HAP-1 (cell line): ENCODE measurements around the gene COMP.

ENCODE experiments used
- DNase-seq, 2 experiments: peaks; one replicate each; pipeline ENCODE4 v3.0.0-alpha.2; 2016 to 2020; ENCODE audit warnings: low spot score in 2 of 2
- H3K27me3 ChIP-seq: fragments of 250-450 bp; sonication (Bioruptor Pico); 2 replicates; pipeline ENCODE4 v1.5.1; 2020; ENCODE audit warnings: low read depth, mild to moderate bottlenecking, moderate library complexity
- H3K36me3 ChIP-seq: fragments of 250-450 bp; sonication (Bioruptor Pico); replicated peaks from 2 replicates; pipeline ENCODE4 v1.5.1; 2020; ENCODE audit warnings: mild to moderate bottlenecking
- H3K4me1 ChIP-seq: fragments of 250-450 bp; sonication (Bioruptor Pico); 2 replicates; pipeline ENCODE4 v1.5.1; 2020; ENCODE audit warnings: mild to moderate bottlenecking
- H3K4me3 ChIP-seq: fragments of 250-450 bp; sonication (Bioruptor Pico); 2 replicates; pipeline ENCODE4 v1.5.1; 2020; ENCODE audit warnings: mild to moderate bottlenecking, moderate library complexity
- H3K9me3 ChIP-seq: fragments of 250-450 bp; sonication (Bioruptor Pico); 2 replicates; pipeline ENCODE4 v1.5.1; 2020; ENCODE audit warnings: mild to moderate bottlenecking, moderate library complexity
- in situ Hi-C: fragments of 300-500 bp; cut with MboI; formaldehyde crosslinking; loops from 3 replicates; pipeline ENCODE4 v1.14.3; 2020; ENCODE audit warnings: low sequenced_read_pairs, inconsistent platforms, mixed read lengths

The COMP gene

DNA sequence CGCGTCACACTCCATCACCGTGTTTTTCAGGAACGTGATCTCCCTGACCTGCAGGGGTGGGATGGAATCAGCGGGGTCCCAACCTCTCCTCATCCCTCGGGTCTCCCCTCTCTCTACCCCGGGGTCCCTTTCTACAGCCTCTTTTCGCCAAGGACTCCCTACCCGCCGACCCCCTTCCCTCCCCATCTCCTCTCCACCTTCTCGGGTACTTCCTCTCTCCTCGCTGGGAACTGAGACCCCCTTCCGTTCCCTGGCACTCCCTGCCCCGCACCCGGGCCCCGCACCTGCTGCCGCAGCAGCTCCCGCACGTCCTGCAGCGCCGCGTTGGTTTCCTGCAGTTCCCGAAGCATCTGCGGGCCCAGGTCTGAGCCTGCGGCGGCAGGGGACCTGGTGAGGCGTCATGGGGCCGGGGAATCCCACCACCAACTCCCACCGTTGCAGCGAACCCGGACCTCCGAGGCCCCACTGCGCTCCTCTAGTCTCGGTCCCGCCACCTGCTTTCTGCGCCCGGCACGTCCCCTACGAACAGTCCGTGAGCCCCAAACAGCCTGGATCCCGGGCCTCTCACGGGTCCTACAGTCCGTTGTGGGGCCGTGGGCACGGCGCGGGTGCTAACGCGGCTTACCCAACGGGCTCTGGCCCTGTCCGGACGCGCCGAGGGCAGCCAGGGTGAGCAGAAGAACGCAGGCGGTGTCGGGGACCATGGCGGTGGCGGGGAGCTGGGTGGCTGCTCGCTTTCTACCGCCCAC is at the start of gene COMP:
TSS of gene COMP (minus strand) at position 740 of the 749 bp plus-strand sequence. CDS start at position 704, 36 bp downstream.
- Histone ChIP-seq H3K36me3 (no peaks in the 10 kb centered on the region), H3K9me3 (peaks cover 3% of the 10 kb centered on the region; the same call in 1 of the 2 replicates), H3K4me1 (peaks cover 6% of the 10 kb centered on the region), H3K27me3 (peaks cover 17% of the 10 kb centered on the region), H3K4me3 (peak within 1 kb of the TSS; percentile 35)
- no peak for DNase-seq
- in situ Hi-C loops = no loop called here

DNA sequence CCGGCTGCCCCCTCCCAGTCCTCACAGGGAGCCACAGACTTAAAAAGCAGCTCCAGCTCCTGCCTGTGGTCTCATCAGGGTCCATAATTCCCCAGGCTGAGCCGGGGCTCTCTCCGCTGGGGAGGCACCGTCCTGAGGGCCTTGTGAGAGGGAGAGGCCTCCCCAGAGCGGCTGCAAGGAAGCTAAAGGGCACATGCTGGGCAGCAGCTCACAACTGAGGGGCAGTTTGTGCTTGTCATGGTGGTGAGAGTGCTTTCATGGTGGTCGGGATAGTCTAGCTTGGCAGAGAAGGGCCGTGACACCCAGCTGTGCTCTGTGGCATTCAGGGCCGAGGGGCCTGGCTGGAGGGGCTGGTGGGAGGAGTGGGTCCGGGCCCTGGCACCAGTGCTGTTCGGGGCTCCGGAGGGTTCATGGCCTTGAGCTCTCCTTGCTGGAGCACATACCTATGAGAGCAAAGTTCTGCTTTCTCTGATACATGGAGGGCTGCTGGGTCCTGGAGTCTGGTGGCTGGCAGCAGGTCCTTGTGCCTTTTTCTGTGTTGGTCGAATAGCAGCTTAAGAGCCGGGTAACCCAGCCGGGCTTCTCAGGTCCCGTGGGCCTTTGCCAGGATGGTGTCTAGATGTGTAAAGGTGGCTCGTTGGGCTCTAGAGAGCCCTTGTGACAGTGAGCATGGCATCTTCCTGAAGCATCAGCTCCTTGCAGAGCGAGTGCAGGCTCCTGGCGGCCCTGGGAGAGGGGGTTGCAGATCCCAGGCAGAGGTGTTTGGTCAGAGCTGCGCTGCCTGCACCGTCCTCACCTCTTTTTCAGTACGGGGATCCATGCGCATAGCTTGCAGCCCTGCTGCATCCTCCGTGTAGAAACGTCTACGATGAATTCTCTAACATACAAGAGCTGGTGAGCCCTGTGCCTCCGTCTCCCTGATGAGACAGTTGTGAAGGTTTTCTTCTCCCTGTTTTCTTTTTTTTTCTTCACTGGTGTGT is 49.5 kb upstream of the COMP start:
- DNase-seq = no peak
- H3K27me3 ChIP-seq = no peaks in the 10 kb centered on the region
- H3K36me3 ChIP-seq = peaks cover 33% of the 10 kb centered on the region
- in situ Hi-C loops = no loop called here
- H3K9me3 ChIP-seq = no peaks in the 10 kb centered on the region
- no peak overlapping the region for H3K4me3 ChIP-seq
- H3K4me1 ChIP-seq = no peaks in the 10 kb centered on the region; the same call in 1 of the 2 replicates

DNA sequence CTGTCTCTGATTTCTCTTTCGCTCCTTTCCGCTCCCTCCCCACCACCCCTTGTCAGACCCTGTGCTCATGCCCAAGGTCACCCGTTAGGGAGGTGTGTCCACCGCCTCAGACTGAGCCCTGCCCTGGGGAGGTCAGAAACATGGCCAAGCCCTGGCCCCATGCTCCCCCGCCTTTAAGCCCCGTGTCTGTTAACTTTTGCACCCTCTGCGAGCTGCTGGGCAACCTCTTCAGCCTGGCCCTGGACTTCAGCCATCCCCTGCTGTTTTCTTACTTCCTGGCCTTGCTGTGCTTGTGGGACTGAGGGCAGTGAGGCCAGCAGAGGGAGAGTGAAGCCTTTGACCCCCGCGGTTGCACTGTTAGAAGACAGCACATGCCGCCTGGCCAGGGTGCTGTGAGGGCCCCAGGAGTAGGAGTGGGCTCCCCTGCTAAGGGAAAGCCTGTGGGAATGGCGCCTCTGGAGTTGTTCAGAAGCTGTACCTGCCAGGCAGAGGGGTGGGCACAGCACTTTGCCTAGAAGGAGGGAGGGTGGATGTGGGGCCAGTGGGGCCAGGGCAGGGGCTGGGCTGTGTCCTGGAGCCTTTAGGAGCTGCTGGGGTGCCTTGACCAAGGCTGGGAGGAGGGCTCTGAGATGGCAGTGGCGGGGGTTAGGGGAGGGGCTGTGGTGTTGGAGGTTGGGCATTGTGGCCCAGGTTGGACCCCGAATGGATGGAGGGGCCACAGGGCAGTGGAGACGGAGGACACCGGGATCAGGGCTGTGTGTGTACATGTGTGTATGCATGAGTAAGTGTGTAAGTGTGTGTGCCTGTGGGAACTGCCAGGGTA is 48.6 kb upstream of the COMP start:
- no peak overlapping the region for H3K4me3 ChIP-seq
- no peak for DNase-seq
- peaks cover 3% of the 10 kb centered on the region for H3K4me1 ChIP-seq
- no peaks in the 10 kb centered on the region for H3K27me3 ChIP-seq
- in situ Hi-C loops = no loop called here
- peaks cover 42% of the 10 kb centered on the region for H3K36me3 ChIP-seq
- H3K9me3 ChIP-seq = no peaks in the 10 kb centered on the region

DNA sequence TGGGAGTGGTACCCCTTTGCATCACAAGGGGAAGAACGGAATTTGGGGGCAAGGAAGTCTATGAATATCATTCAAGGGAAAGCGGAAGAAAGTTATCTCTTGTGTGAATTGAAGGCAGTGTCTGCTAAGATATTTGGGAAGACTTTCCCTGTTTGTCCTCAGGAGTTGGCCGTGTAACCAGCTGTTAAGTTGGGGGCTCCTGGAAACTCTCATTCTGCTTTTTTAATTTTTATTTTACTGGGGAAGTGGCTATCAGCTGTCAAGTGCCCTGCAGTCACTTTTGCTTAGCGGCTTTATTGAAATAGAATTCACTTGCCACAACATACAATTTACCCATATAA is 43.5 kb upstream of the COMP start:
- Histone ChIP-seq H3K27me3 (no peaks in the 10 kb centered on the region), H3K4me3 (peak overlapping the region; percentile 80), H3K36me3 (peaks cover 47% of the 10 kb centered on the region), H3K4me1 (peaks cover 10% of the 10 kb centered on the region), H3K9me3 (no peaks in the 10 kb centered on the region)
- no peak for DNase-seq
- in situ Hi-C loops = no loop called here

DNA sequence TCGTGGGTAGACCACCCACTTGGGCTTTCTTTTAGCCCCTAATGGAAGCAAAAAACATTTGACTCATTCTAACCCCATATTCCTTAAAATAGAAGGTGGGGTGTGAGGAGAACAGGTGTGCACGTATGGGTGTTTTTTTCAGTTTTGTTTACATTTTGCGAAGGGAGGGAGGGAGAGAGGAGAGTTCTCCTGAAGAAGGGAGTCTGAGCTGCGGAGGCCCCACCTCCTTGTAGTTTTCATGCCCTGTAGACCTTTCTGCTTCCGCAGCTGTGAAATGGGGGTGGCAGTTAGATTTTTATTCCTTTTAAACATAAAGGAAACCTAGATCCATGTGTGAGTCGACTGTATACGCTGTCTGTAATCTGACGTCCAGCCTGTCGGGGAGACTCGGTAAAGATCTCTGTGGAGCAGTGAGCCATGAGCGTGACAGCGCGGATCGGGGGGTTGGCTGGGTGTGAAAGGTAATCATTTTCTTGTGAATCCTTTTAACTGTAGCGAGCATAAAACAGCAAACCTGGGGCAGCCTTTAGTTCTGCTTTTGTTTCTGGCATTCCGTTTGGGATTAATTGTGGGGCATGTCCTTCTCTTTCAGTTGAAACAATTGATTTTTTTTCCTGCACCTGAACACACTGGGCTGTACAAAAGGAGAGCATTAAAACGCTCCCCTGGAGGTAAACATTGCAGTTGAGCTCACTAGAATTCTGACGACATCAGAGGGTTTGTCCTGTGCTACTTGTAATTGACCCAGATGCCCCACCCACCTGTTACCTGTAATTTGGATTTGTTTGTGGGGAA is 42.9 kb upstream of the COMP start:
- in situ Hi-C loops = no loop called here
- peaks cover 10% of the 10 kb centered on the region for H3K4me1 ChIP-seq
- peak; percentile 64 to 69 for DNase-seq

DNA sequence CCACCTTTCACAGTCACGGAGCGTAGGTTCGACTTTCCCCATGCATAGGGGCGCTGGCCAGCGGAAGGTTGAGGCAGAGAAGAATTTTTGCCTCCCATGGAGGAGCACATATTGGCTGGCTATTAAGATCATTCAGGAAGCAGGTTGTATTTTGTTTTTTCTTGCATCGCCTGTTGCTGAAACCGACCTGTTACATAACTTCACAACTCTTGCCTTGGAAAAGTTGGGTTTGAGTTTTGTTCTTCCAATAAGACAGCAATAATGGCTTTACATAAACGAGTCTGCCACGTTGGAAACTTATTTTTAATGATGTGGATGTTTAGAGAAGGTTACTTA is 42.0 kb upstream of the COMP start:
- H3K36me3 ChIP-seq = peaks cover 34% of the 10 kb centered on the region
- no peaks in the 10 kb centered on the region for H3K9me3 ChIP-seq
- in situ Hi-C loops = no loop called here
- H3K4me3 ChIP-seq = peak overlapping the region; percentile 80
- DNase-seq = no peak
- H3K4me1 ChIP-seq = peaks cover 10% of the 10 kb centered on the region
- no peaks in the 10 kb centered on the region for H3K27me3 ChIP-seq

More for the DNA sequence above, 42.9 kb upstream of the COMP start:
- H3K9me3 ChIP-seq = no peaks in the 10 kb centered on the region
- H3K36me3 ChIP-seq = peaks cover 42% of the 10 kb centered on the region
- H3K4me3 ChIP-seq = peak overlapping the region; percentile 80
- no peaks in the 10 kb centered on the region for H3K27me3 ChIP-seq

DNA sequence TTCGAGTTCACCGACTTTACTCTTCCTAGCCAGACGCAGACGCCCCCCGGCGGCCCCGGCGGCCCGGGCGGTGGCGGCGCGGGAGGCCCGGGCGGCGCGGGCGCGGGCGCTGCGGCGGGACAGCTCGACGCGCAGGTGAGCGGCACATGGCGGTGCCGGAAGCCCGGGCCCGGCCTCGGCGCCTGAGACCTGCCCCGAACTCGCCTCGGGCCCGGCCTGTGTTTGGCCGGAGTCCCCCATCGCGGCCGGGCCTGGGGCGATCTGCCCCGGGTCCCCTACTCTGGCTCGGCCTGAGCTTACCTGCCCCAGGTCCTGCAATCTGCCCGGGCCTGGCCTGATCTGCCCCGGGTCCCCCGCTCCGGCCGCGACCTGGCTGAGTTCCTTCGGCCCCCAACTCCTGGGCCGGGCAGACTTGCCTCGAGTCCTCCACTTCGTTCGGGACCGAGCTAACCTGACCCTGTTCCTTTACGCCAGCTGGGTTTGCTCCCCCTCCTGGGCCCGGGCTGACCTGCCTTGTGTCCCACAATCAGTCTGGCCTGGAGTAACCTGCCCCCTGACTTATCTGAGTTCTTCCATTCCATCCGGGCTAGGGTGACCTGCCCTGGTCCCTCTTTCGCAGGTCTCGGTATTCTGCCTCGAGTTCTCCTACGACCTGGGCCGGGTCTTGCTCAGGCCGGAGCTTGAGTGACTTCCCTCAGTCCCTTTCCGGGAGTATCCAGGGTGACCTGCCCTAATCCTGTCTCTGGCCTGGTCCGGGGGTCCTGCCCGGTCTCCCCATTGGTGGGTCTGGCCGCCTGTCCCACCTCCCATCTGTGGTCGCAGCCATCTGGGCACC is 41.4 kb upstream of the COMP start:
- peaks cover 10% of the 10 kb centered on the region for H3K4me1 ChIP-seq
- H3K9me3 ChIP-seq = no peaks in the 10 kb centered on the region
- DNase-seq = peak in 1 of 2 experiments; percentile 51
- H3K27me3 ChIP-seq = no peaks in the 10 kb centered on the region
- in situ Hi-C loops = no loop called here
- peak overlapping the region; percentile 80 for H3K4me3 ChIP-seq
- H3K36me3 ChIP-seq = peaks cover 28% of the 10 kb centered on the region

DNA sequence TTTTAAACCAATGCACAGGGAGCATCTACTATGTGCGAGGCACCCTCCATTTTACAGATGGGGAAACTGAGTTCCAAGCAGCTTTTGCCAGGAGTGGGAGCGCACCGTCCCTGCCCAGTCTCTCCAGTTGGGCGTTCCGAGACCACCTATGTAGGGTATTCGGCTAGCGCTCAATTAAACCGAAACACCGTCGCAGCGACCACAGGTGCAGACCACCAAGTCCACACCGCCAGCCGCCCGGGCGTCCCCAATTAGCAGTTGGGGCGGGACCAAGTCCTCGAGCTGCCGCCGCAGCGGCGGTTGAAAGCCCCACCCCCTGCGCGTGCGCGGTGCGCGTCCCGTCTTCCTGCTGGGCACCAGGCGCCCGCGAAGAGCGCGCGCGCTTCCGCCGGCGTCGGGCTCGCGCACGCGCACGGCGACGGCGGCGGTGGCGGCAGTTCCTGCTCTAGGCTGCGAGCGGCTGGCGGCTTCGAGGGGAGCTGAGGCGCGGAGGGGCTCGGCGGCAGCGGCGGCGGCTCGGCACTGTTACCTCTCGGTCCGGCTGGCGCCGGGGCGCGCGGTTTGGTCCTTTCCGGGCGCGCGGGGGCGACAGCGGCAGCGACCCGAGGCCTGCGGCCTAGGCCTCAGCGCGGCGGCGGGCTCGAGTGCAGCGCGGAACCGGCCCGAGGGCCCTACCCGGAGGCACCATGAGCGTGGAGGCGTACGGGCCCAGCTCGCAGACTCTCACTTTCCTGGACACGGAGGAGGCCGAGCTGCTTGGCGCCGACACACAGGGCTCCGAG is 40.6 kb upstream of the COMP start, which contains the start of gene UPF1:
TSS of gene UPF1 (plus strand) at position 436 of the 782 bp plus-strand sequence. CDS start at position 687, 251 bp downstream.
- H3K36me3 ChIP-seq = peaks cover 22% of the 10 kb centered on the region
- H3K4me3 ChIP-seq = peak within 1 kb of the TSS; percentile 80
- H3K4me1 ChIP-seq = peaks cover 10% of the 10 kb centered on the region
- 0 out of 2 replicates have a peak, but pooled peaks cover under 1% of the 10 kb centered on the region for H3K9me3 ChIP-seq
- DNase-seq = peak; percentile 84 to 98
- H3K27me3 ChIP-seq = no peaks in the 10 kb centered on the region
- in situ Hi-C loops = no loop called here

DNA sequence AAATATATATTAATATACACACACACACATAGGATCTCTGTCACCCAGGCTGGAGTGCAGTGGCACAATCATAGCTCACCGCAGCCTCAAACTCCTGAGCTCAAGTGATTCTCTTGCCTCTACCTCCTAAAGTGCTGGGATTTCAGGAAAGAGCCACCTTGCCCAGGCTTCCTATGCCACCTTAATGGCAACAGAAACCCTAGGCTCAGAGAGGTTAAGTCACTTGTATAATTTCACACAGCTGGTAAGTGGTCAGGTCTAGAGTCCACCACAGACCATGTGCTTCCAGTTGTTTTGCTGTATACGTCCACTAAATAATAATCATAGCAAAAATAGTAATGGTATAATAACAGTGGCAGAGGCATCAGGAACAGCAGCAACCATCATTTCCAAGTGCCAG is 39.4 kb upstream of the COMP start:
- Histone ChIP-seq H3K36me3 (peaks cover 13% of the 10 kb centered on the region), H3K4me1 (peaks cover 10% of the 10 kb centered on the region), H3K4me3 (no peak overlapping the region), H3K27me3 (no peaks in the 10 kb centered on the region), H3K9me3 (0 out of 2 replicates have a peak, but pooled peaks cover 2% of the 10 kb centered on the region)
- DNase-seq = no peak
- in situ Hi-C loops = no loop called here

DNA sequence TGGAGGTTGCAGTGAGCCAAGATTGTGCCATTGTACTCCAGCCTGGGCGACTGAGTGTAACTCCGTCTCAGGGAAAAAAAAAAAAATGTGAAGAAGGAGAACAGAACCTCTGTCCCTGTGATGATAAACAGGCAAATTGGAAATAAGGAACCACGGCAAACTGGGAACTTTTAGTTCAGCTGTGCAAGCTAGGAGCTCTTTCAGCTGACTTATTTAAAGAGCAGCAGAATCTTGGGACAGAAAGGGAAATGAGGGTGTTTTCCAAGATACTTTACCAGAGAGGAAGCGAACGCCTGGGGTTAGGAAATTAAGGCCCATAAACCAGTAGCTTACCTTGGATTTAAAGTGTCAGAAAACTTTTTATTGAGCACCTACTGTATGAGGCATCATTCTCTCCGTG is 37.7 kb upstream of the COMP start:
- in situ Hi-C loops = no loop called here
- H3K4me3 ChIP-seq = no peak overlapping the region
- peaks cover 3% of the 10 kb centered on the region for H3K4me1 ChIP-seq
- H3K27me3 ChIP-seq = no peaks in the 10 kb centered on the region
- peaks cover 3% of the 10 kb centered on the region; the same call in 1 of the 2 replicates for H3K36me3 ChIP-seq
- DNase-seq = no peak
- 0 out of 2 replicates have a peak, but pooled peaks cover 2% of the 10 kb centered on the region for H3K9me3 ChIP-seq

DNA sequence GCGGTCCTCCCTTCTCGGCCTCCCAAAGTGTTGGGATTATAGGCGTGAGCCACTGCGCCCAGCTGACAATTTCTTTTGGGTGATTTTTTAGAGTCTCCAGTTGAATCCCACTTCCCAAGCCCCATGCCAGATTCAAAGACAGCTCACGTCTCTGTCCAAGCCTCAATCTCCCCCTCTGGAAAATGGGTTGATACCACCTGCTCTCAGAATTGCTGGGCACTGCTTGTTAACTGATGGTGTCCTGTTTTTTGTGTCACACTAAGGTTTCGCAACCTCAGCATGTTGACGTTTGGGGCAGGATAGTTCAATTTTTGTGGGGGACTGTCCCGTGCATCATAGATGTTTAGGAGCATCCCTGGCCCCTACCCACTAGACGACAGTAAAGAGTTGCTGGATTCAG is 26.5 kb upstream of the COMP start:
- no peaks in the 10 kb centered on the region for H3K4me1 ChIP-seq
- no peak overlapping the region for H3K4me3 ChIP-seq
- H3K9me3 ChIP-seq = no peaks in the 10 kb centered on the region
- in situ Hi-C loops = no loop called here
- no peaks in the 10 kb centered on the region for H3K36me3 ChIP-seq
- no peak for DNase-seq
- H3K27me3 ChIP-seq = no peaks in the 10 kb centered on the region
